ENCODE measurements around the gene WIF1.

WIF1 gene

GRCh38 chr12:65121049-65121955 is at the start of gene WIF1:
WIF1 (minus strand) TSS chr12:65121305; CDS start chr12:65121191, 114 bp downstream.
- TF ChIP-seq CTCF (IDR thresholded peaks at IDR 0.05; ENCODE audit: extremely low read depth, insufficient read depth, missing control alignments): peak; percentile 63
- peak; percentile 37 for DNase-seq (ENCODE audit: low spot score)
- in situ Hi-C loops (cut with MboI; ENCODE audit: low pct_unique_long_range_greater_than_20kb, low sequenced_read_pairs, unreplicated experiment): loop anchor here (25.0 kb wide), 1 partner anchor 334 kb away; no protein-coding TSS in a partner anchor

- peak; percentile 76 for DNase-seq (ENCODE audit: low spot score)
- in situ Hi-C loops (cut with MboI; ENCODE audit: low pct_unique_long_range_greater_than_20kb, low sequenced_read_pairs, unreplicated experiment): loop anchor here (10.0 kb wide), 1 partner anchor 54 kb away; no protein-coding TSS in a partner anchor
- no peak for TF ChIP-seq CTCF (IDR thresholded peaks at IDR 0.05; ENCODE audit: extremely low read depth, insufficient read depth, missing control alignments)
These were observed 49.2 kb upstream of the WIF1 start for GRCh38 chr12:65170209-65170881.

GRCh38 chr12:65169320-65170208 is 48.5 kb upstream of the WIF1 start, which contains the start of gene LEMD3:
LEMD3 (plus strand) TSS chr12:65169583; CDS start chr12:65169597, 14 bp downstream.
- in situ Hi-C loops (cut with MboI; ENCODE audit: low pct_unique_long_range_greater_than_20kb, low sequenced_read_pairs, unreplicated experiment): loop anchor here (10.0 kb wide), 1 partner anchor 55 kb away; no protein-coding TSS in a partner anchor
- TF ChIP-seq CTCF (IDR thresholded peaks at IDR 0.05; ENCODE audit: extremely low read depth, insufficient read depth, missing control alignments): no peak
- DNase-seq (ENCODE audit: low spot score): peak; percentile 95

GRCh38 chr12:65168681-65169319 is 47.7 kb upstream of the WIF1 start:
- TF ChIP-seq CTCF (IDR thresholded peaks at IDR 0.05; ENCODE audit: extremely low read depth, insufficient read depth, missing control alignments): no peak
- no peak for DNase-seq (ENCODE audit: low spot score)
- in situ Hi-C loops (cut with MboI; ENCODE audit: low pct_unique_long_range_greater_than_20kb, low sequenced_read_pairs, unreplicated experiment): no loop called here

GRCh38 chr12:65164774-65165173 is 43.7 kb upstream of the WIF1 start:
- in situ Hi-C loops (cut with MboI; ENCODE audit: low pct_unique_long_range_greater_than_20kb, low sequenced_read_pairs, unreplicated experiment): no loop called here
- TF ChIP-seq CTCF (IDR thresholded peaks at IDR 0.05; ENCODE audit: extremely low read depth, insufficient read depth, missing control alignments): no peak
- DNase-seq (ENCODE audit: low spot score): no peak

All from GM13977 (cell line).